Tibial nerve (tissue), 4 donors: ENCODE data around the gene ASB1. TPM values are rescaled to one million over a fixed set of nuclear protein-coding genes. Genes with fewer than 3 reads are reported as not detected.

Experiments
- DNase-seq, 2 donors: peaks; one replicate each; pipeline ENCODE4 v3.0.0-alpha.2; 2019; ENCODE audit warnings: low spot score in 2 of 2
- H3K27ac ChIP-seq, 4 donors: fragments of 200-600 bp; sonication (generic) in 3 of 4; one replicate each; pipeline ENCODE4 v1.5.1; 2017 to 2019; ENCODE audit warnings: mild to moderate bottlenecking in 1 of 4
- H3K27me3 ChIP-seq, 2 donors: fragments of 200-600 bp; sonication (generic) in 1 of 2; one replicate each; pipeline versions ENCODE4 v1.5.1 to v1.6.0; 2017 to 2019
- H3K36me3 ChIP-seq, 3 donors: fragments of 200-600 bp; sonication (generic); one replicate each; pipeline ENCODE4 v1.5.1; 2018 to 2019
- H3K4me1 ChIP-seq, 4 donors: fragments of 200-600 bp; sonication (generic) in 3 of 4; one replicate each; pipeline ENCODE4 v1.5.1; 2017 to 2019
- H3K4me3 ChIP-seq, 4 donors: fragments of 200-600 bp; sonication (generic) in 3 of 4; one replicate each; pipeline ENCODE4 v1.5.1; 2017 to 2019; ENCODE audit warnings: mild to moderate bottlenecking in 1 of 4, moderate library complexity in 1 of 4
- H3K9me3 ChIP-seq, 4 donors: fragments of 200-600 bp; sonication (generic) in 3 of 4; one replicate each; pipeline ENCODE4 v1.5.1; 2017 to 2019
- CTCF ChIP-seq, 5 experiments: fragments of 200-600 bp in 3 of 5; fragments of 450-650 bp in 2 of 5; sonication (generic) in 3 of 5; IDR thresholded peaks; one replicate each; pipeline ENCODE4 v1.5.1; 2016 to 2019; ENCODE audit warnings: antibody characterized with exemption in 5 of 5, mild to moderate bottlenecking in 3 of 5, moderate library complexity in 2 of 5
- EP300 ChIP-seq, 2 donors: sonication (generic); formaldehyde crosslinking; IDR thresholded peaks; one replicate each; pipeline ENCODE4 v1.6.1; 2017; ENCODE audit warnings: antibody characterized with exemption in 2 of 2, mild to moderate bottlenecking in 1 of 2
- POLR2A ChIP-seq, 2 donors: fragments of 450-650 bp; IDR thresholded peaks; one replicate each; pipeline ENCODE4 v1.6.1; 2017; ENCODE audit warnings: antibody characterized with exemption in 2 of 2, mild to moderate bottlenecking in 2 of 2, moderate library complexity in 2 of 2
- WGBS, 2 donors: methylation state at CpG; one replicate each; pipeline ENCODE4 v1.1.5; 2018; 5-methylcytosine and 5-hydroxymethylcytosine counted together
- total RNA-seq, 4 donors: library from RNA; depleted of rRNA; stranded (reverse); fragments of >200 nt; gene quantifications; one replicate each; pipeline ENCODE4 v1.1.0, GENCODE V29; 2016

The ASB1 gene
- total RNA-seq, 4 donors from 2014 or later = 21.3 to 26.0 (median 24.2) TPM

- no peak for TF ChIP-seq POLR2A (IDR thresholded peaks at IDR 0.05)
- no peak for TF ChIP-seq EP300 (IDR thresholded peaks at IDR 0.05)
- no peak for TF ChIP-seq CTCF (IDR thresholded peaks at IDR 0.05)
- Histone ChIP-seq H3K27me3 (no peaks in the 10 kb centered on the region), H3K4me1 (no peaks in the 10 kb centered on the region), H3K9me3 (no peaks in the 10 kb centered on the region), H3K4me3 (no peak overlapping the region), H3K27ac (no peak overlapping the region), H3K36me3 (peaks cover 0 to 28% (median 0%) of the 10 kb centered on the region in 3 donors)
- DNase-seq = no peak
- WGBS, 2 donors = 32 to 34% methylated on average over 1 of the region's 1 CpG
Observed at GRCh38 chr2:238380785-238381184, 45.9 kb upstream of the ASB1 start.

- Histone ChIP-seq H3K4me3 (no peak overlapping the region), H3K27ac (no peak overlapping the region), H3K9me3 (no peaks in the 10 kb centered on the region), H3K27me3 (no peaks in the 10 kb centered on the region), H3K4me1 (no peaks in the 10 kb centered on the region), H3K36me3 (peaks cover 0 to 28% (median 0%) of the 10 kb centered on the region in 3 donors)
- TF ChIP-seq EP300 (IDR thresholded peaks at IDR 0.05) = no peak
- TF ChIP-seq CTCF (IDR thresholded peaks at IDR 0.05) = no peak
- no peak for TF ChIP-seq POLR2A (IDR thresholded peaks at IDR 0.05)
- 89 to 91% methylated on average over 16 of the region's 16 CpGs for WGBS, 2 donors
- no peak for DNase-seq
Observed at GRCh38 chr2:238381341-238382115, 45.2 kb upstream of the ASB1 start.

- Histone ChIP-seq H3K27me3 (no peaks in the 10 kb centered on the region), H3K4me3 (no peak overlapping the region), H3K27ac (no peak overlapping the region), H3K9me3 (no peaks in the 10 kb centered on the region), H3K36me3 (peaks cover 0 to 28% (median 0%) of the 10 kb centered on the region in 3 donors), H3K4me1 (no peaks in the 10 kb centered on the region)
- TF ChIP-seq POLR2A (IDR thresholded peaks at IDR 0.05) = no peak
- no peak for DNase-seq
- 76 to 88% methylated on average over 5 of the region's 5 CpGs for WGBS, 2 donors
Observed at GRCh38 chr2:238382381-238382781, 44.3 kb upstream of the ASB1 start.

- 99 to 100% methylated on average over 5 of the region's 5 CpGs for WGBS, 2 donors
- TF ChIP-seq EP300 (IDR thresholded peaks at IDR 0.05) = no peak
- no peak for TF ChIP-seq POLR2A (IDR thresholded peaks at IDR 0.05)
- no peak for TF ChIP-seq CTCF (IDR thresholded peaks at IDR 0.05)
- Histone ChIP-seq H3K9me3 (no peaks in the 10 kb centered on the region), H3K27ac (no peak overlapping the region), H3K4me1 (no peaks in the 10 kb centered on the region), H3K36me3 (peaks cover 0 to 28% (median 0%) of the 10 kb centered on the region in 3 donors), H3K27me3 (no peaks in the 10 kb centered on the region), H3K4me3 (no peak overlapping the region)
- DNase-seq = no peak
Observed at GRCh38 chr2:238383135-238383534, 43.6 kb upstream of the ASB1 start.

GRCh38 chr2:238383743-238384380 is 42.9 kb upstream of the ASB1 start:
- no peak for TF ChIP-seq EP300 (IDR thresholded peaks at IDR 0.05)
- Histone ChIP-seq H3K27ac (no peak overlapping the region), H3K4me3 (no peak overlapping the region), H3K4me1 (peaks cover 0 to under 1% (median 0%) of the 10 kb centered on the region in 4 donors), H3K9me3 (no peaks in the 10 kb centered on the region), H3K36me3 (peaks cover 0 to 32% (median 0%) of the 10 kb centered on the region in 3 donors), H3K27me3 (no peaks in the 10 kb centered on the region)
- 86 to 88% methylated on average over 7 of the region's 7 CpGs for WGBS, 2 donors
- DNase-seq = no peak

- H3K27ac ChIP-seq = no peak overlapping the region
- no peak for DNase-seq
- H3K4me1 ChIP-seq = peaks cover 0 to 2% (median 0%) of the 10 kb centered on the region in 4 donors
- H3K9me3 ChIP-seq = no peaks in the 10 kb centered on the region
- no peaks in the 10 kb centered on the region for H3K27me3 ChIP-seq
- WGBS, 2 donors = 35 to 36% methylated on average over 4 of the region's 4 CpGs
- no peak overlapping the region for H3K4me3 ChIP-seq
- TF ChIP-seq POLR2A (IDR thresholded peaks at IDR 0.05) (no peak), CTCF (IDR thresholded peaks at IDR 0.05) (no peak), EP300 (IDR thresholded peaks at IDR 0.05) (no peak)
- peaks cover 0 to 21% (median 0%) of the 10 kb centered on the region in 3 donors for H3K36me3 ChIP-seq
Observed at GRCh38 chr2:238387332-238387731, 39.4 kb upstream of the ASB1 start.
